HL-60 (cell line): ENCODE results near the gene FOXD2.

Experiments
- DNase-seq, 2 experiments: peaks; one replicate each; pipeline ENCODE4 v3.0.0-alpha.2; 2010 to 2020; ENCODE audit warnings: low read depth in 1 of 2, low spot score in 1 of 2
- H3K27ac ChIP-seq: fragments of 250-450 bp; sonication (Bioruptor Pico); replicated peaks from 2 replicates; pipeline ENCODE4 v1.5.1; 2020; ENCODE audit warnings: mild to moderate bottlenecking, moderate library complexity
- H3K27me3 ChIP-seq: fragments of 250-450 bp; sonication (Bioruptor Pico); 2 replicates; pipeline ENCODE4 v1.5.1; 2021; ENCODE audit warnings: mild to moderate bottlenecking, moderate library complexity; ENCODE audit not compliant: insufficient read depth, poor library complexity, severe bottlenecking
- H3K4me3 ChIP-seq: replicated peaks from 2 replicates; pipeline ENCODE4 v1.5.1; 2011; ENCODE audit warnings: mild to moderate bottlenecking, control low read depth, low read length; ENCODE audit not compliant: insufficient read depth
- GABPA ChIP-seq: IDR thresholded peaks from 2 replicates; pipeline ENCODE4 v1.6.1; 2012; ENCODE audit warnings: low read depth
- POLR2AphosphoS5 ChIP-seq: IDR thresholded peaks from 2 replicates; pipeline ENCODE4 v1.6.1; 2012; ENCODE audit warnings: low read depth
- SPI1 ChIP-seq: IDR thresholded peaks from 2 replicates; pipeline ENCODE4 v1.6.1; 2012; ENCODE audit warnings: low read depth, mild to moderate bottlenecking, borderline replicate concordance
- TF ChIP-seq, protein P1 (sequence below): IDR thresholded peaks from one replicate; pipeline ENCODE4 v1.5.1; 2011; ENCODE audit warnings: low read length, control low read depth, inconsistent platforms; ENCODE audit not compliant: insufficient read depth
- TF ChIP-seq, protein P2 (sequence below): IDR thresholded peaks from 2 replicates; pipeline ENCODE4 v1.6.1; 2012; ENCODE audit warnings: low read depth; ENCODE audit not compliant: insufficient replicate concordance

FOXD2 gene

DNA sequence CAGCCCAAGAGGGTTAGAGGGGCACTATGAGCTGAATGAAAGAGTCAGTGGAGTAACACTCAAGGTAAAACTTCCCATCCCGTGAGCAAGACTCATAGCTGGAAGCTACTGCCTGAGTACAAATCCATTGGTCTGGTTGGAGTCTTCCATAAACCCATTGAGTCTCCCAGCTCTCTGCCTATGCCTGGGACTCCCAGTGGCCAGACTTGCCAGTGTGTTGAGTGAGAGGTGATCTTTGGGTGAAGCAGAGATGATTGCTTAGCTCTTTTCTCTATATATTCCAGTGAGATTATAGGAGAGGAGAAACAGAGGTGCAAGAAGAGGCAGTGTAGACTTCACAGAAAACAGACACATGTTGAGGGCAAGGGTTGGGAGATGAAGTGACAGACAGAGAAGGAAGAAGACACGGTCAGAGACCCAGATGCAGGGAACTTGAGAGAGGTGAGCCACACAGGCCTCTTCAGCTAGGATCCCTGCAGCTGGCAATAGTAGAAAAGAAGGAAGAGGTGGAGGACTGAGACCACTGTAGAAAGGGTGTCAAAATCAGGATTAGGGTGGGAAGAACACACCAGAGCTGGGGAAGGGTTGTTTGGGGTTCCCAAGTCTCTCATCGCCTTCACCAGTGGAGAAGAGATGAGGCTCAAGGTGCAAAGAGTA, 3.7 kb downstream of the FOXD2 start:
- peaks cover 65% of the 10 kb centered on the region for H3K27me3 ChIP-seq
- TF ChIP-seq SPI1, result no peak
- TF ChIP-seq POLR2AphosphoS5, result no peak
- TF ChIP-seq, protein P1, sequence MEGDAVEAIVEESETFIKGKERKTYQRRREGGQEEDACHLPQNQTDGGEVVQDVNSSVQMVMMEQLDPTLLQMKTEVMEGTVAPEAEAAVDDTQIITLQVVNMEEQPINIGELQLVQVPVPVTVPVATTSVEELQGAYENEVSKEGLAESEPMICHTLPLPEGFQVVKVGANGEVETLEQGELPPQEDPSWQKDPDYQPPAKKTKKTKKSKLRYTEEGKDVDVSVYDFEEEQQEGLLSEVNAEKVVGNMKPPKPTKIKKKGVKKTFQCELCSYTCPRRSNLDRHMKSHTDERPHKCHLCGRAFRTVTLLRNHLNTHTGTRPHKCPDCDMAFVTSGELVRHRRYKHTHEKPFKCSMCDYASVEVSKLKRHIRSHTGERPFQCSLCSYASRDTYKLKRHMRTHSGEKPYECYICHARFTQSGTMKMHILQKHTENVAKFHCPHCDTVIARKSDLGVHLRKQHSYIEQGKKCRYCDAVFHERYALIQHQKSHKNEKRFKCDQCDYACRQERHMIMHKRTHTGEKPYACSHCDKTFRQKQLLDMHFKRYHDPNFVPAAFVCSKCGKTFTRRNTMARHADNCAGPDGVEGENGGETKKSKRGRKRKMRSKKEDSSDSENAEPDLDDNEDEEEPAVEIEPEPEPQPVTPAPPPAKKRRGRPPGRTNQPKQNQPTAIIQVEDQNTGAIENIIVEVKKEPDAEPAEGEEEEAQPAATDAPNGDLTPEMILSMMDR, result no peak
- no peak for TF ChIP-seq GABPA
- TF ChIP-seq, protein P2, sequence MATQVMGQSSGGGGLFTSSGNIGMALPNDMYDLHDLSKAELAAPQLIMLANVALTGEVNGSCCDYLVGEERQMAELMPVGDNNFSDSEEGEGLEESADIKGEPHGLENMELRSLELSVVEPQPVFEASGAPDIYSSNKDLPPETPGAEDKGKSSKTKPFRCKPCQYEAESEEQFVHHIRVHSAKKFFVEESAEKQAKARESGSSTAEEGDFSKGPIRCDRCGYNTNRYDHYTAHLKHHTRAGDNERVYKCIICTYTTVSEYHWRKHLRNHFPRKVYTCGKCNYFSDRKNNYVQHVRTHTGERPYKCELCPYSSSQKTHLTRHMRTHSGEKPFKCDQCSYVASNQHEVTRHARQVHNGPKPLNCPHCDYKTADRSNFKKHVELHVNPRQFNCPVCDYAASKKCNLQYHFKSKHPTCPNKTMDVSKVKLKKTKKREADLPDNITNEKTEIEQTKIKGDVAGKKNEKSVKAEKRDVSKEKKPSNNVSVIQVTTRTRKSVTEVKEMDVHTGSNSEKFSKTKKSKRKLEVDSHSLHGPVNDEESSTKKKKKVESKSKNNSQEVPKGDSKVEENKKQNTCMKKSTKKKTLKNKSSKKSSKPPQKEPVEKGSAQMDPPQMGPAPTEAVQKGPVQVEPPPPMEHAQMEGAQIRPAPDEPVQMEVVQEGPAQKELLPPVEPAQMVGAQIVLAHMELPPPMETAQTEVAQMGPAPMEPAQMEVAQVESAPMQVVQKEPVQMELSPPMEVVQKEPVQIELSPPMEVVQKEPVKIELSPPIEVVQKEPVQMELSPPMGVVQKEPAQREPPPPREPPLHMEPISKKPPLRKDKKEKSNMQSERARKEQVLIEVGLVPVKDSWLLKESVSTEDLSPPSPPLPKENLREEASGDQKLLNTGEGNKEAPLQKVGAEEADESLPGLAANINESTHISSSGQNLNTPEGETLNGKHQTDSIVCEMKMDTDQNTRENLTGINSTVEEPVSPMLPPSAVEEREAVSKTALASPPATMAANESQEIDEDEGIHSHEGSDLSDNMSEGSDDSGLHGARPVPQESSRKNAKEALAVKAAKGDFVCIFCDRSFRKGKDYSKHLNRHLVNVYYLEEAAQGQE, result no peak
- no peak for DNase-seq

DNA sequence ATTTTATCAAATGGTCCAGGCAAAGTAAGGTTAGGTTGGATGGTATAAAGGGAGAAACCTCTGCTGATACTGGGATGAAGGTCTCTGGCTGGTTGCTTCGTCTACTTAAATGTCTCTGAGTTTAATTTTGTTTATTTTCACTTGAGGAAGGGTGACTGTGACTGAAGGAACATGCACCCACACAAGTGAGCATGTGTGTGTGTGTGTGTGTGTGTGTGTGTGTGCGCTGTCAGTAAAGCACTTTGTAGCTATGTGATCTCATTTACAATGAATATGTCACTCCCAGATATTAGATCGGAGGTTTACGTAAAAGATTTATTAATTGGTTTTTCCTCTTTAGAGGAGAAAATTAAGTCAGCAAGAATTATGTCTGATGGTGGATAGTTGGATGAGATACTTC, 4.4 kb downstream of the FOXD2 start:
- no peak for TF ChIP-seq SPI1
- TF ChIP-seq, protein P2, result no peak
- no peak for TF ChIP-seq GABPA
- TF ChIP-seq POLR2AphosphoS5, result no peak
- TF ChIP-seq, protein P1, result no peak
- Histone ChIP-seq H3K27me3 (peaks cover 71% of the 10 kb centered on the region), H3K27ac (no peak overlapping the region), H3K4me3 (no peak overlapping the region)
- no peak for DNase-seq

More for the DNA sequence above, 3.7 kb downstream of the FOXD2 start:
- Histone ChIP-seq H3K27ac (no peak overlapping the region), H3K4me3 (no peak overlapping the region)

DNA sequence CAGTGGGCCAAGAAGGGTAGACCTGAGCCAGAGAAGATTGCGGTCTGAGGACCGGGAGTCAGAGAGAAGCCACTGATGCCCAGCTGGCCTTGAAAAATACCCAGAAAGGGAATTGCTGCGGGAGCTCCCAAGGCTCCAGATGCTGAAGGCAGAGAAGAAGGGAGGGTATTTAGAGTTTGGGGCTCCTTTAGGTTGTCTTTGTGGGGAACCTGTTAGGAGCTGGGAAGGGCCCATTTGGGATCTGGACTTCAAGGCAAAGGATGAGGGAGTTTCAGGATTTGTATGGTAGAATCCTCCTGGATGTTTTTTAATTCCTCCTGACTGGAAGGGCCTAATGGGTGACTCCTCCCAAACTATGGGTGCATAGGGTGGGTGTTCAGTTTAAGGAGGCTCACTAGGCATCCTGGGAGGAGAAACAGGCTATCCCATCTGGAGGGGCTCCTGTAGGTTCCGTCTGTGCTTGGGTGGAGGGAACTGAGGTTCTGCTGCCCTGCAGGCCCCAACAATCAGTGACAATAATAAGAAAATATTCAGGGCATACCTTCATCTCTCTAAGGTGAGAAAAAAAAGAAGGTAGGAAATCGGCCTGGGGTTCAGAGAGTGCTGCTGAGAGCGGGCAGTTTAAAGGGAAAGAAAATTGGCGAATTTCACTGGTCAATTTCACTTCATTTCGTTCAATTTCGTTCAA, 5.1 kb downstream of the FOXD2 start:
- Histone ChIP-seq H3K27ac (no peak overlapping the region), H3K27me3 (peaks cover 72% of the 10 kb centered on the region), H3K4me3 (no peak overlapping the region)
- no peak for DNase-seq
- TF ChIP-seq, protein P2, result no peak
- TF ChIP-seq, protein P1, result no peak
- no peak for TF ChIP-seq SPI1
- TF ChIP-seq POLR2AphosphoS5, result no peak
- TF ChIP-seq GABPA, result no peak
